Karpas-422 (cell line): ENCODE data around the gene NT5DC3. TPM values are rescaled to one million over a fixed set of nuclear protein-coding genes. Genes with fewer than 3 reads are reported as not detected.
A peak's percentile ranks its signal among the peaks of the same experiment; 100 is the strongest.

Experiments used
- DNase-seq: peaks from one replicate; pipeline ENCODE4 v3.0.0-alpha.2; 2015
- H2AFZ ChIP-seq: fragments of 200-600 bp; sonication (generic); 2 replicates; pipeline ENCODE4 v1.6.1; 2014; ENCODE audit warnings: antibody characterized with exemption, low read length, mixed read lengths
- H3K27ac ChIP-seq: fragments of 200-600 bp; sonication (generic); 2 replicates; pipeline ENCODE4 v1.5.1; 2014; ENCODE audit warnings: mild to moderate bottlenecking, low read length, moderate library complexity
- H3K27me3 ChIP-seq: fragments of 200-600 bp; sonication (generic); 2 replicates; pipeline ENCODE4 v1.6.1; 2014; ENCODE audit warnings: low read length, mixed read lengths
- H3K36me3 ChIP-seq: fragments of 200-600 bp; sonication (generic); 2 replicates; pipeline ENCODE4 v1.6.1; 2014; ENCODE audit warnings: low read length, mixed read lengths; ENCODE audit not compliant: insufficient read depth
- H3K4me1 ChIP-seq: fragments of 200-600 bp; sonication (generic); 2 replicates; pipeline ENCODE4 v1.6.1; 2014; ENCODE audit warnings: mild to moderate bottlenecking, low read length, mixed read lengths
- H3K4me2 ChIP-seq: fragments of 200-600 bp; sonication (generic); 2 replicates; pipeline ENCODE4 v1.6.1; 2014; ENCODE audit warnings: low read length, low read depth, mild to moderate bottlenecking; ENCODE audit not compliant: poor library complexity, severe bottlenecking
- H3K4me3 ChIP-seq: fragments of 200-600 bp; sonication (generic); 2 replicates; pipeline ENCODE4 v1.5.1; 2014; ENCODE audit warnings: mild to moderate bottlenecking, antibody characterized with exemption, low read length, mixed read lengths
- H3K79me2 ChIP-seq: fragments of 200-600 bp; sonication (generic); 2 replicates; pipeline ENCODE4 v1.6.1; 2014; ENCODE audit warnings: mild to moderate bottlenecking, low read length, mixed read lengths
- H3K9ac ChIP-seq: fragments of 200-600 bp; sonication (generic); 2 replicates; pipeline ENCODE4 v1.6.0; 2014; ENCODE audit warnings: low read length
- H3K9me2 ChIP-seq: fragments of 200-600 bp; sonication (generic), shearing (Covaris generic); replicated peaks from 2 replicates; pipeline ENCODE4 v1.6.0; 2014; ENCODE audit warnings: mild to moderate bottlenecking, low read length, moderate library complexity; ENCODE audit not compliant: insufficient read depth
- H3K9me3 ChIP-seq: fragments of 300-700, 200-600 bp; sonication (generic); 2 replicates; pipeline ENCODE4 v1.6.1; 2014; ENCODE audit warnings: low read length, mixed read lengths
- H4K20me1 ChIP-seq: fragments of 200-600 bp; sonication (generic); 2 replicates; pipeline ENCODE4 v1.6.1; 2014; ENCODE audit warnings: mild to moderate bottlenecking, antibody characterized with exemption, low read length, low read depth; ENCODE audit not compliant: insufficient read depth
- total RNA-seq: library from RNA; depleted of rRNA; stranded (reverse); fragments of >200 nt; shearing (Covaris generic); gene quantifications from 2 replicates; pipeline ENCODE4 v1.2.3, GENCODE V29; 2014; ENCODE audit warnings: low replicate concordance

Gene NT5DC3
- total RNA-seq, 1 experiment from 2014 or later, result 1.7 TPM

DNA sequence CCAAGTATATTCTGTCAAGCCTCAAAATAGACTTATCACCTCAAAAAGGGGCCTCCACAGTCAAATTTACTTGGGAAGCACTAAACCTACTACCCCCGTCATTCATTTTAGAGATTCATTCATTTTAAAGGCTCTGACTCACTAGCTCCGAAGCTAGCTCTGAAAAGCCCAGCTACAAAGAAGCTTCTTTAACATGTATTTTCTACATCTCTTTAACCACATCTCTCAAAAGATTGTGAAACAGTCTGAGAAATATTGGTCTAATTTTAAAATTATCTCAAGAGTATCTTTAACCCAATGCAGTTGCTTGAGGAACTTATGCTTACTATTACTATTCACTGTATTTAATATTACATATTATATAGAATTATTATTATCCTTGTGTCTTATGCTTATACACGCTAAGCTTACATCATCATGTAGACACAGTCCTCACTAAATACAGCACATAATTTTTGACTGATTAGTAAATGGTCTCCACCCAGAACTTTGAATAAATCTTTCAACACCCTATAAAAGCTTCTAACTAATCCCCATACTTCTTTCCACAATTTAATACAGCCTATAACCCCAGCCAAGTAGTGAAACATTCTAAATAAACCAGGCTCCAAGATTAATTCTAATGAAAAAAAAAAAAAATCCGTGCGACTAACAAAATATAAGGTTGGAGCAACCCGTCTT, 7.8 kb downstream of the NT5DC3 start:
- 0 out of 2 replicates have a peak, but pooled peaks cover 11% of the 10 kb centered on the region for H4K20me1 ChIP-seq
- H3K4me1 ChIP-seq, result peaks cover 18% of the 10 kb centered on the region
- H3K9me3 ChIP-seq, result no peaks in the 10 kb centered on the region
- H3K9ac ChIP-seq, result no peak overlapping the region
- no peak overlapping the region for H3K27ac ChIP-seq
- no peaks in the 10 kb centered on the region for H3K36me3 ChIP-seq
- peak overlapping the region; percentile 58 for H3K4me2 ChIP-seq
- H2AFZ ChIP-seq, result no peak overlapping the region
- no peaks in the 10 kb centered on the region; the same call in 1 of the 2 replicates for H3K27me3 ChIP-seq
- H3K79me2 ChIP-seq, result no peaks in the 10 kb centered on the region
- DNase-seq, result no peak
- H3K4me3 ChIP-seq, result no peak overlapping the region
- no peaks in the 10 kb centered on the region for H3K9me2 ChIP-seq

DNA sequence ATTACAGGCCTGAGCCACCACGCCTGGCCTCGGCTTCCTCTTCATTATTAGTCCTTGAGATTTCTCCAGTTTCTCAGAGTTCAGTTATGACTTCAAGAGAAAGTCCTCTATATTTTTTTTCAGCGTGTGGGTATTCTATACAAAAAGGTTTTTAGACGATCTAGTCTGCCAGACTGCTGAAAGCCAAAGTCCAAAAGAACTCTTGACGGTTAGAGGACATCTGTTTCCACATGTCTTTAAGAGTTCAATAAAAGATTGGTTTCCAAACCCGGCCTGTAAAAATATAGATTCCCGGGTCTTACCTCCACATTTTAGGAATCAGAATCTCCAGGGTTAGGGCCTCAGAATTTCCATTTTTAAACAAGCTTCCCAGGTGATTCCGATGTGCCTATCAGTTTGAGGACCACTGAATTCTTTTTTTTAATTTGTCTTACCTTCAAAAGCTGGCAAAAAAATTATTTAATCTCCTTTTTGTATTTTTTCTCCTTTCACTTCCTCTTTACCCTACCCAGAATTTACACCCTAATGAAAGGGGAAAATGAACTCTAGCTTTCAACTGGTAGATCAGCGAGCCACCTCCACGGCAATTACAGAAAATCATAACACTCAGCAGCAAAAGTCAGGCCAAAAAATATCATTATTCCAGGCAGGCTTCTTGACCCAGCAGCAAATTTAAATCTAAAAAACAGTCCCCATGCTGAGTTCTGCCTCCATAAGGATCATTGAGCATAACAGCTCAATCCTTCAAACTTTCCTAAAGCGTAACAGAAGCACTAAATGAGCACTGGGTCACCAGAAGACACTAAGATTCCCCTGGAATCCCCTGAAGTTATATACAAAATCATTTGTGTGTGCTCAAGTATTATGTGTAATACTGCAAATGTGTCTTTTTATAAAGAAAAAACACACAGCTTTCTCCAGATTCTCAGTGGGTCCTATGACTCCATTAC, 8.7 kb downstream of the NT5DC3 start:
- Histone ChIP-seq H3K4me3 (peak overlapping the region; percentile 19; the same call in 1 of the 2 replicates), H2AFZ (no peak overlapping the region), H3K36me3 (no peaks in the 10 kb centered on the region), H3K27me3 (no peaks in the 10 kb centered on the region; the same call in 1 of the 2 replicates), H4K20me1 (0 out of 2 replicates have a peak, but pooled peaks cover 14% of the 10 kb centered on the region), H3K27ac (no peak overlapping the region), H3K9me2 (no peaks in the 10 kb centered on the region), H3K4me2 (peak overlapping the region; percentile 58), H3K9me3 (no peaks in the 10 kb centered on the region), H3K9ac (no peak overlapping the region), H3K4me1 (peaks cover 18% of the 10 kb centered on the region), H3K79me2 (no peaks in the 10 kb centered on the region)
- DNase-seq, result peak; percentile 67

DNA sequence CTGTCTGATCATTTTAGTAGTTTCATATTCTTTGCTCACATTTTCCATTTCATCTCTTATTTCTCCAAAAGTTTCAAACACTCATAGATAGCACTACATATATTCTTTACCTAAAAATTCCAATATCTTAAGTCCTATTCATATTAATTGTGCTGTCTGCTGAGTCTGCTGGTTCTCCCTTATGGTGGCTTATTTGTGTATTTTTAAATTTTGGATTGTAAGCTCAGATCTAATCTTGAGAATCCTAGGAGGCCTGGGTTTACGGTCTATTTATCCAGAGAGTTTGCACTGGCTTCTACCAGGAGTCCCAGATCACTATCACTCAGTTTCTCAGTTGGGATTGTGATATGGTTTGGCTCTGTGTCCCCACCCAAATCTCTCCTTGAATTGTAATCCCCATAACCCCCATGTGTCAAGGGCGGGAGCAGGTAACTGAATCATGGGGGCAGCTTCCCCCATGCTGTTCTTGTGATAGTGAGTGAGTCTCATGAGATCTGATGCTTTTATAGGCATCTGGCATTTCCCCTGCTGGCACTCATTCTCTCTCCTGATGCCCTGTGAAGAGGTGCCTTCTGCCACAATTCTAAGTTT, 10.2 kb downstream of the NT5DC3 start:
- Histone ChIP-seq H3K9me2 (no peaks in the 10 kb centered on the region), H3K9ac (no peak overlapping the region), H3K27ac (no peak overlapping the region), H3K9me3 (no peaks in the 10 kb centered on the region), H3K4me3 (no peak overlapping the region), H4K20me1 (peaks cover 18% of the 10 kb centered on the region; the same call in 1 of the 2 replicates), H2AFZ (no peak overlapping the region), H3K27me3 (no peaks in the 10 kb centered on the region), H3K79me2 (no peaks in the 10 kb centered on the region), H3K4me1 (peaks cover 18% of the 10 kb centered on the region), H3K36me3 (no peaks in the 10 kb centered on the region), H3K4me2 (no peak overlapping the region)
- DNase-seq, result no peak

DNA sequence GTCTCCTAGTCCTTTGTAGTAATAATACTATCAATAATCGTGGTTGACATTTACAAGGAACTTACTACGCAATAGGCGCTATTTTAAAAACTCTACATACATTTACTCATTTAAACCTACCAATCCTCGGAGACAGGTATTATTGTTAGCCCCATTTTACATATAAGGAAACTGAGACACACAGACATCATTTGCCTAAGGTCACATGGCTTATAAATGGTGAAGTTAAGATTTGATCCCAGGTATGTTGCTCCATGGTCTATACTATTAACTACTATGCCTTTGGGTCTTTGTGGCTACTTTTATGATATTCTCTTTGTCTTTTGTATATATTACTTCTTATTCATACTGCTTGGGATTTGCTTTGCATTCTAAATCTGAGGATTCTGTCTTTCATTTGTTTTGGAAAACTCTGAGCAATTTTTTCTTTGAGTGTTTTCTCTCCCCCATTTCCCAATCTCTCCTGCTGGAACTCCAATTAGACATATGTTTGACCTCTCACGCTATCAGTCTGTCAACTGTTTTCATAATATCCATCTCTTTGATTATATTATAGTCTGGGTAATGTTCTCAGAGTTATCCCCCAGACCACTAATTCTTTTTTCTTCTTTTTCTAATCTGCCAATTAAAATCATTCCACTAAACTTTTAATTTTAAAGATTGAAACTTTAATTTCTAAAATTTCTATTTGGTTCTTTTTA, 10.9 kb downstream of the NT5DC3 start:
- no peak for DNase-seq
- Histone ChIP-seq H4K20me1 (peaks cover 18% of the 10 kb centered on the region; the same call in 1 of the 2 replicates), H3K9me3 (no peaks in the 10 kb centered on the region), H3K4me2 (no peak overlapping the region), H2AFZ (no peak overlapping the region), H3K79me2 (no peaks in the 10 kb centered on the region), H3K36me3 (no peaks in the 10 kb centered on the region), H3K27me3 (no peaks in the 10 kb centered on the region), H3K9ac (no peak overlapping the region), H3K27ac (no peak overlapping the region), H3K9me2 (no peaks in the 10 kb centered on the region), H3K4me3 (no peak overlapping the region), H3K4me1 (peaks cover 18% of the 10 kb centered on the region)

DNA sequence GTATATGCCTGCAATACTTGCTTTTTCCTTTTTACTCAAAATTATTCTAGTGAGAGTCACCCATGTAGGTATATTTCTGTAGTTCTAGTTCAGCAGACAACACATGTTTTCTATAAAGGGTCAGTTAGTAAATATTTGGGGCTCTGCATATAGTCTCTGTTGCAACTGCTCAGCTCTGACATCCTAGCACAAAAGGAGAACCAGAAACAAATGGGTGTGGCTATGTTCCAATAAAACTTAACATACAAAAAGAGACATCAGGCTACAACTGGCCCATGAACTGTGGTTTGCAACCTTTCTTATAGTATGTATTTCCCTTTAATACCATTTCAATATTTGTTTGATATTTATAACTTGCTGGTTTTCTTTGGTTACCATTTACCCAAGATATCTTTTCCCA, 11.9 kb downstream of the NT5DC3 start:
- no peak overlapping the region for H3K9ac ChIP-seq
- DNase-seq, result no peak
- no peak overlapping the region for H3K4me3 ChIP-seq
- no peak overlapping the region for H3K4me2 ChIP-seq
- H3K27ac ChIP-seq, result no peak overlapping the region
- H3K9me3 ChIP-seq, result no peaks in the 10 kb centered on the region
- no peak overlapping the region for H2AFZ ChIP-seq
- H3K27me3 ChIP-seq, result no peaks in the 10 kb centered on the region
- peaks cover 18% of the 10 kb centered on the region; the same call in 1 of the 2 replicates for H4K20me1 ChIP-seq
- no peaks in the 10 kb centered on the region for H3K79me2 ChIP-seq
- H3K36me3 ChIP-seq, result no peaks in the 10 kb centered on the region
- H3K9me2 ChIP-seq, result no peaks in the 10 kb centered on the region
- peaks cover 18% of the 10 kb centered on the region for H3K4me1 ChIP-seq

DNA sequence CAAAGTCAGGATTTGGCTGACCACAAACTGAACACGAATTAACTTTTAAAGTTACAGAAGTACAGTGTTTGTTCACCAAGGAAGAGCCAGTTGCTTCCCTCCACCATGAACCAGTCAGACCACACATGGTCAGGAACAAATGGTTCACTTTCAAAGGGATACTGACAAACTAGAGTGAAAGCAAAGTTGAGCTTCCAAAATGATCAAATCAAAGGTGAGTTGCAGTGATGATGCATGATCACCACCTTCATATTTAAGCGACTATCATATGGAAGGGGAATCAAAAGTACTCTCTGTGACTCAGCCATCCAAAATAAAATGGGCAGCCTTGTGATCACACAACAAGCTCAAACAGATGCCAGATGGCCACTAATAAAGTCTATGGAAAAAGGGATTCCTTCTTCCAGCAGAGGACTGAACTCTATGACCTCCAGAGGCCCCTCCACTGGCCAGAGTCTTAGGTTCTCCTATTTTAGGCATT, 13.1 kb downstream of the NT5DC3 start:
- no peak for DNase-seq
- Histone ChIP-seq H3K4me3 (no peak overlapping the region), H3K27me3 (no peaks in the 10 kb centered on the region), H3K4me1 (peaks cover 16% of the 10 kb centered on the region), H3K27ac (no peak overlapping the region), H3K79me2 (no peaks in the 10 kb centered on the region), H4K20me1 (peaks cover 18% of the 10 kb centered on the region; the same call in 1 of the 2 replicates), H3K9ac (no peak overlapping the region), H3K9me2 (no peaks in the 10 kb centered on the region), H3K9me3 (no peaks in the 10 kb centered on the region), H3K4me2 (no peak overlapping the region), H2AFZ (no peak overlapping the region), H3K36me3 (no peaks in the 10 kb centered on the region)

DNA sequence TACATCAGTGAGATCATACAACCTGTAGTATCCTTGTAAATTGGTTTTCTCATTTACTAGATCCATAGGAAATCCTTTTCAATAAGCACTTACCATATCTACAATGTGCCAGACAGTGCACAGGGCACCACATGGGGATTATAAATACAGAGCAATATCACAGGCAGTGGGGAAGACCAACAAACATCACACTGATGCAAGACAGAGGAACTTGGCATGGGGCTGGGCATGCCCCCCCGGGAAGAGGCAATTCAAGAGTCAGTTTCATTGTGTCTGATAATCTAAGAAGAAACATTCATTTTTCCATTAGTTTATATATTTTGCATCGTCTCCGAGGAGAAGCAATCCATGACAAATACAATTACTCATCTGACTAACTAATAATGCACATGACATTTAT, 16.2 kb downstream of the NT5DC3 start:
- Histone ChIP-seq H2AFZ (no peak overlapping the region), H3K4me2 (no peak overlapping the region), H3K36me3 (no peaks in the 10 kb centered on the region), H3K9me2 (no peaks in the 10 kb centered on the region), H3K9ac (no peak overlapping the region), H3K27me3 (no peaks in the 10 kb centered on the region), H3K4me1 (peaks cover 10% of the 10 kb centered on the region), H3K79me2 (no peaks in the 10 kb centered on the region), H3K27ac (no peak overlapping the region), H4K20me1 (peaks cover 12% of the 10 kb centered on the region; the same call in 1 of the 2 replicates), H3K9me3 (no peaks in the 10 kb centered on the region), H3K4me3 (no peak overlapping the region)
- DNase-seq, result no peak
